Body of pancreas (tissue), 4 donors: ENCODE results near the gene UHMK1. TPM values are rescaled to one million over a fixed set of nuclear protein-coding genes. Genes with fewer than 3 reads are reported as not detected.

Experiments used
- ATAC-seq: fragments of 150-250 bp; one replicate; pipeline ENCODE4 v1.9.1; 2016
- DNase-seq, 4 donors: peaks; one replicate each; pipeline ENCODE4 v3.0.0-alpha.2; 2019
- H3K27ac ChIP-seq, 4 donors: fragments of 200-600 bp; sonication (generic); 1 replicate in 3 of 4; 2 replicates in 1 of 4; pipeline versions ENCODE4 v1.5.1 to v1.6.1; 2016 to 2019; ENCODE audit warnings: mild to moderate bottlenecking in 1 of 4, mixed read lengths in 1 of 4, moderate library complexity in 1 of 4
- H3K27me3 ChIP-seq, 2 donors: fragments of 200-600 bp; sonication (generic); one replicate each; pipeline ENCODE4 v1.6.0; 2016; ENCODE audit warnings: mild to moderate bottlenecking in 1 of 2
- H3K36me3 ChIP-seq, 2 donors: fragments of 200-600 bp; sonication (generic); replicated peaks in 1 of 2; 2 replicates each; pipeline ENCODE4 v1.5.1; 2016; ENCODE audit warnings: low read depth in 2 of 2; ENCODE audit not compliant: insufficient read depth in 1 of 2
- H3K4me1 ChIP-seq: fragments of 200-600 bp; sonication (generic); one replicate; pipeline ENCODE4 v1.6.0; 2016
- H3K4me3 ChIP-seq, 2 donors: fragments of 200-600 bp; sonication (generic); 1 replicate in 1 of 2; 2 replicates in 1 of 2; pipeline ENCODE4 v1.5.1; 2016 to 2019
- H3K9me3 ChIP-seq, 3 donors: fragments of 200-600 bp; sonication (generic); 1 replicate in 2 of 3; 2 replicates in 1 of 3; pipeline ENCODE4 v1.5.1; 2016
- POLR2A ChIP-seq, 3 donors: fragments of 450-650 bp; IDR thresholded peaks; one replicate each; pipeline ENCODE4 v1.6.1; 2016; ENCODE audit warnings: antibody characterized with exemption in 3 of 3, mild to moderate bottlenecking in 2 of 3
- WGBS, 2 donors: methylation state at CpG; one replicate each; pipeline ENCODE4 v1.1.5; 2017; 5-methylcytosine and 5-hydroxymethylcytosine counted together
- intact Hi-C: fragments of 100-400 bp; cut with DNase I; formaldehyde crosslinking; loops from one replicate; pipeline ENCODE4 v1.15.1; 2023
- small RNA-seq: library from RNA; depleted of rRNA; stranded (forward); fragments of <200 nt; gene quantifications from one replicate; pipeline ENCODE3, GENCODE V24; 2016
- total RNA-seq, 2 donors: library from RNA; depleted of rRNA; stranded (reverse); fragments of >200 nt; gene quantifications; one replicate each; pipeline ENCODE4 v1.1.0, GENCODE V29; 2016
- TF ChIP-seq, protein P1 (sequence below), 7 experiments: fragments of 450-650 bp in 4 of 7; fragments of 200-600 bp in 3 of 7; sonication (generic) in 3 of 7; IDR thresholded peaks; one replicate each; pipeline ENCODE4 v1.5.1; 2016 to 2019; ENCODE audit warnings: antibody characterized with exemption in 7 of 7

Gene UHMK1
- total RNA-seq, 2 donors from 2014 or later = 23.1 to 27.7 TPM

DNA sequence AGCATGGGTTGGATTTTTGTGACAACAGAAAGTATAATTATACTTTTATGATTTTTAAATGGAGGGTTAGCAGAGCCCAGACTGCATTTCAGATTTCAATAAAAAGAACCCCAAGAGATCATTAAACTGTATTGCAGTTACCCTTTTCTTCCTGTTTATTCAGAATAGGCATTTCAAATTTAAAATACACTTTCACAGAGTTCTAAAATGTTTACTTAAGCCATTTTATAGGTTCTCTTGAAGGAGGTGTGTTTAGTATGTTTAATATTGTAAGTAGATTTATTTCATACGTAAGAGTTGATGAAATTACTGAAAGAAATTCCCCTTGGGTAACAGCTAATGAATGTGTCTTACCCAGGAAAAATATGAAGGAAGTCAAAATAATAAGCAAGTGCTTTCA, 81.3 kb downstream of the UHMK1 start:
- no peak overlapping the region for H3K4me3 ChIP-seq
- WGBS, 2 donors = 75 to 91% methylated on average over 1 of the region's 1 CpG
- no peak overlapping the region for H3K27ac ChIP-seq
- no peak for DNase-seq
- H3K27me3 ChIP-seq = no peaks in the 10 kb centered on the region
- H3K9me3 ChIP-seq = no peaks in the 10 kb centered on the region
- no peak for TF ChIP-seq POLR2A (IDR thresholded peaks at IDR 0.05)
- TF ChIP-seq, protein P1, sequence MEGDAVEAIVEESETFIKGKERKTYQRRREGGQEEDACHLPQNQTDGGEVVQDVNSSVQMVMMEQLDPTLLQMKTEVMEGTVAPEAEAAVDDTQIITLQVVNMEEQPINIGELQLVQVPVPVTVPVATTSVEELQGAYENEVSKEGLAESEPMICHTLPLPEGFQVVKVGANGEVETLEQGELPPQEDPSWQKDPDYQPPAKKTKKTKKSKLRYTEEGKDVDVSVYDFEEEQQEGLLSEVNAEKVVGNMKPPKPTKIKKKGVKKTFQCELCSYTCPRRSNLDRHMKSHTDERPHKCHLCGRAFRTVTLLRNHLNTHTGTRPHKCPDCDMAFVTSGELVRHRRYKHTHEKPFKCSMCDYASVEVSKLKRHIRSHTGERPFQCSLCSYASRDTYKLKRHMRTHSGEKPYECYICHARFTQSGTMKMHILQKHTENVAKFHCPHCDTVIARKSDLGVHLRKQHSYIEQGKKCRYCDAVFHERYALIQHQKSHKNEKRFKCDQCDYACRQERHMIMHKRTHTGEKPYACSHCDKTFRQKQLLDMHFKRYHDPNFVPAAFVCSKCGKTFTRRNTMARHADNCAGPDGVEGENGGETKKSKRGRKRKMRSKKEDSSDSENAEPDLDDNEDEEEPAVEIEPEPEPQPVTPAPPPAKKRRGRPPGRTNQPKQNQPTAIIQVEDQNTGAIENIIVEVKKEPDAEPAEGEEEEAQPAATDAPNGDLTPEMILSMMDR (IDR thresholded peaks at IDR 0.05) = no peak
- H3K36me3 ChIP-seq = peaks cover 6 to 18% of the 10 kb centered on the region in 2 donors
- intact Hi-C loops = no loop called here
- ATAC-seq = no peak
- H3K4me1 ChIP-seq = peaks cover 7% of the 10 kb centered on the region

Small RNA genes within 50 kb of the gene (small RNA-seq; reads per million reads assigned to genes)
- gene UQCRBP2 = not detected

Other genes starting within 250 kb of the UHMK1 start
- gene SPATA46, start 121.0 kb upstream of the UHMK1 start, total RNA-seq = not detected
- gene C1orf226, start 116.1 kb upstream of the UHMK1 start, total RNA-seq = 1 to 10 TPM; 1.3 to 4.0 TPM
- not detected for gene SH2D1B, start 85.7 kb upstream of the UHMK1 start, total RNA-seq
- gene UAP1, start 63.9 kb downstream of the UHMK1 start, total RNA-seq = 10 to 100 TPM; 57.9 to 66.6 TPM
- gene DDR2, start 134.6 kb downstream of the UHMK1 start, total RNA-seq = 10 to 100 TPM in 1 of 2 donors, 1 to 10 TPM in 1; 7.8 to 20.8 TPM